ENCODE measurements around the gene ELP6.
"Not testable (repeated sequence)": the region's sequence is repeated elsewhere in the genome, so short reads cannot be mapped to it uniquely, and the experiment has no call there.

ELP6 gene

GRCh38 chr3:47505267-47505666 is 8.2 kb downstream of the ELP6 start:
- not testable (repeated sequence) for DNase-seq

GRCh38 chr3:47504113-47504512 is 9.4 kb downstream of the ELP6 start:
- no peak for DNase-seq

DNA sequence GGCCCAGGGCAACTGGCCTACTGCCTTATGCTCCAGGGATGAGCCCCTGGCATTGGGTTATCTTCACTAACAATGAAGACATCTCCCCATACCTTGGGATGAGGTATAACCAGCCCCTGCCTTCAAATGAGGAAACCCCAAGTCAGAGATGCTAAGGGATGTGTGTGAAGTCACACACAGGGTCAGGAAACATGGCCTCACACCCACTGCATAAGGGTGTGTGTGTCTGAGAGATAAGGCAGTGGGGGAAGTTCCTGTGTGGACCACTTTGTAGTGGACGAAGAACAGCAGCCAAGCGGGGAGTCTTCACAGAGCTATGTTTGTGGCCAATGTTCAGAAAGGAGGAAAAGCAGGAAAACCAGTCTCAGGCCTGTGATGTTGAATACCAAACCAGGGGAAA is 10.5 kb downstream of the ELP6 start:
- no peak for DNase-seq

DNA sequence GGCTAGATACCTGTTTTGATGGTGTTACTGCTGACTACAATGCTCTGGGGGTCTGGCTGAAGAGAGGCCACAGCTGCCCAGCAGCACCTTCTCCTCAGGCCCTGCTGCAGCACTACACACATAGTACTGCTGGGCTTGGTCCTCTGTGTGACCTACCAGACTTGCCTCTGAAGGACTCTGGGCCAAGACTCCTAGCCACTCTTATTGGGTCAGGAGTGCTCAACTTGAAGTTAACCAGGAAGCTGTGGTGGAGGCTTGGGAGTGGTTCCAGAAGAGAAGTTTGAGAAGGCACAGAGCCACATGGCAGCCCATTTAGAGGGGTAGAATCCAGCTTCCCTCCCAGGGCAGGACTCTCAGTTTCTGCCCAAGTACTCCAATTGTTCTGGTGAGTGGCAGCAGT is 16.6 kb downstream of the ELP6 start:
- no peak for DNase-seq

GRCh38 chr3:47495886-47496285 is 17.6 kb downstream of the ELP6 start:
- DNase-seq = no peak

GRCh38 chr3:47495111-47495510 is 18.4 kb downstream of the ELP6 start:
- no peak for DNase-seq

DNA sequence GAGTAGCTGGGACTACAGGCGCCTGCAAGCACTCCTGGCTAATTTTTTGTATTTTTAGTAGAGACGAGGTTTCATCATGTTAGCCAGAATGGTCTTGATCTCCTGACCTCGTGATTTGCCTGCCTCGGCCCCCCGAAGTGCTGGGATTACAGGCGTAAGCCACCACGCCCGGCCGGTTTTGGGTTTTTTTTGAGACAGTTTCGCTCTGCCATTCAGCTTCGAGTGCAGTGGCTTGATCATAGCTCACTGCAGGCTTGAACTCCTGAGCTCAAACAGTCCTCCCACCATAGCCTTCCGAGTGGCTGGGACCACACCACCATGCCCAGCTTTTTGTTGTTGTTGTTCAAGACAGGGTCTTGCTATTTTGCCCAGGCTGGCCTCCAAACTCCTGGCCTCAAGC is 21.7 kb downstream of the ELP6 start:
- no peak for DNase-seq

- DNase-seq = no peak
Measured at GRCh38 chr3:47491186-47491585, 22.3 kb downstream of the ELP6 start.

DNA sequence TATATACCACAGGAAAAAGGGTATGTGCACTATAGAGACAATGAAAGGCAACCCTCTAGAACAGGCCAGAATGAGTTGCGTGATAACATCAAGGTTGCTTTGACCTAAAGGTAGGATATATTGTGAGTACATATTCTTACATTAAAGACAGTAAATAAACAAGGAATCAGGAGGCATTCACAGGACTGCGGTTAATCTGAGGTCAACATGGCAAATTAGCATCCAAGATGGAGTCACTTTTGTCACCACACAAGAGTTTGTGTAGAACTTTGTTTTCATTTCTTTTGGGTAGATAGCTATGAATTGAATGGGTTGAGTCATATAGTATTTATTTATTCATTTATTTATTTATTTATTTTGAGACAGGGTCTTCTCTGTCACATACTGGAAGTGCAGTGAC is 26.2 kb downstream of the ELP6 start:
- no peak for DNase-seq

- DNase-seq = no peak
Measured at GRCh38 chr3:47485812-47486211, 27.7 kb downstream of the ELP6 start.

GRCh38 chr3:47482366-47482765 is 31.1 kb downstream of the ELP6 start:
- DNase-seq = no peak

- not testable (repeated sequence) for DNase-seq
Measured at GRCh38 chr3:47481763-47482162, 31.7 kb downstream of the ELP6 start.

DNA sequence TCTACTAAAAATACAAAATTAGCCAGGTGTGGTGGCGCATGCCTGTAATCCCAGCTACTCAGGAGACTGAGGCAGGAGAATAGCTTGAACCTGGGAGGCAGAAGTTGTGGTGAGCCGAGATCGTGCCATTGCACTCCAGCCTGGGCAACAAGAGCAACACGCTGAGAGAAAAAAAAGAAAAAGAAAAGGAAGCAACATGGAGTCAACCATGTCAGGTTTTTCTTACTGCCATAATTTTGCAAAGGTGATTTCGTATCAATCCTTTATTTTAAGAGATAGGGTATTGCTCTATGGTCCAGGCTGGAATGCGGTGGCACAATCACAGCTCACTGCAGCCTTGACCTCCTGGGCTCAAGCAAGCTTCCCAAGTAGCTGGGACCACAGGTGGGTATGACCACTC is 33.2 kb downstream of the ELP6 start:
- not testable (repeated sequence) for DNase-seq

DNA sequence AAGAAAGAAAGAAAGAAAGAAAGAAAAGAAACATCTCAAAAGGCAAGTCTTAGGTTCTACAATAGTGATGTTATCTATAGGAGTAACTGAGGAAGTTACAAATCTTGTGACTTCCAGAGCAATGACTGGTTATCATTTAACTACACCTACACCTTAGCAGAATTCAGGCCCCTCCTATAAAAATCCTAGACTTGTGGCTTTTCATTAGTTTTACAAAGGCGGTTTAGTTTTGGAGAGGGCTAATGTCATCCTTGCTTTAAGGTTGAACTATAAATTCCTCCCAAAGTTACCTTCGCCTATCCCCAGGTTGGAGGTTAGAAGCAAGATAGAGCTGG is 33.7 kb downstream of the ELP6 start:
- no peak for DNase-seq

- no peak for DNase-seq
Measured at GRCh38 chr3:47478022-47478421, 35.5 kb downstream of the ELP6 start.

- no peak for DNase-seq
Measured at GRCh38 chr3:47476644-47477199, 36.8 kb downstream of the ELP6 start.

DNA sequence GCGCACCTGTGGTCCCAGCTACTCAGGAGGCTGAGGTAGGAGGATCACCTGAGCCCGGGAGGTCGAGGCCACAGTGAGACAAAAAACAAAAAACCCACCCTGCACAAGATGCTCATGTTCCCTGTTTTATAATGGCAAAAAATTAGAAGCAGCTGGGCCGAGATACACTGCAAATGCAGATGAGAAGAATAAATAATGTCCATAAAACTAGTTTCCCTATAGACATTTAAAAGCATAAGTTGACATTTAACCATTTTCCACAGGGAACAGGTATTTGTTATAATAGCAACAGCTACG is 37.2 kb downstream of the ELP6 start:
- no peak for DNase-seq

DNA sequence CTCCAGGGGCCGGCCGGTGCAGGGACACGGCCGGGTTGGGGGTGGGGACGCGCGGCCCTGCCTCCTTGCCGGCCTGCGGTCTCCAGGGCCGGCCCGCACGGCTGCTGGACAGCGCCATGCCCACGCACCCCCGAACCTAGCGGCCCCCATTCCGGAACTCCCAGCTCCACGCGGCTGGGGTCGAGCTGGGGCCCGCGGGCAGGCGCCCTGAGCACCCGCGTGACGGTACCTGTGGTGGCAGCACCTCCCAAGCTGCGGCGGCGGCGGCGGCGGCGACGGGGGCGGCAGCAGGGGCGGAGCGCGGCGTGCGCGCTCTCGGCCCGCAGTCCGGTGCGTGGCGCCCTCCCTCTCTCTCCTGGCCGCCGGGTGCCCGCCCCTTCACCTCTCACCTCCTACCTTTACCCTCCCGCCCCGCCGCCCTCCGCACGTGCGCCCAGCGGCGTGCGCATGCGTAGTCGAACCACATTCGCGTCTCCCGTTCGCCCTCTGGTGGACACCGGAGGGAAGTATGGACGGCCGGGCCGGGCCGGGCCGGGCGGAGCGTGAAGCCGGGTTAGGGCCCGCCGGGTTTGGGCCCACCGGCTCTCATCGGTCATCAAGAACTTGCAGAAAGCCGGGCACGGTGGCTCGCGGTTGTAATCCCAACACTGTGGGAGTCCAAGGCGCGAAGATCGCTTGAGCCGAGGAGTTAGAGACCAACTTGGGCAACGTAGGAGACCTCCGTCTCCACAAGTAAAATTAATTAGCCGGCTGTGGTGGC is 37.8 kb downstream of the ELP6 start, which contains the start of gene SCAP:
TSS of gene SCAP (minus strand) at position 372 of the 760 bp plus-strand sequence. CDS start 32,948 bp downstream, outside the sequence.
- peak; percentile 92 to 96 (median 94) for DNase-seq

GRCh38 chr3:47475029-47475569 is 38.4 kb downstream of the ELP6 start:
- DNase-seq = no peak

DNA sequence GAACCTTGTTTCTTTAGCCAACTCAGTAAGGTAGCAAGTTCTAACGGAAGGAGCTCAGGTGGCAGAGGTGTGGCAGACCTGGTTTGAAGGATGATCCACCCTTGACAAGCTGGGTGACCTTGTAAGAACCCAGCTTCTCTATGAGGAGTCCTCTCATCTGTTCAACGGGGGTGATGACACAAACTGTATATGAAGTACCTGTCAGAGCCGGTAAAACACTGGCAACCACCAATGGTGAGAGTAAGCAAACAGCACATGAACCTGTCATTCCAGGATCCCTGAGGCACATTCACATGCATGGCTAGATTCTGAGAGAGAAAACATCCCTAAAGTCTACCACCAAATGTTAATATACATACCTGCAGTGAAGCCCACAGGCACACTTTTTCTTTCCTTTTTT is 40.1 kb downstream of the ELP6 start:
- no peak for DNase-seq

DNA sequence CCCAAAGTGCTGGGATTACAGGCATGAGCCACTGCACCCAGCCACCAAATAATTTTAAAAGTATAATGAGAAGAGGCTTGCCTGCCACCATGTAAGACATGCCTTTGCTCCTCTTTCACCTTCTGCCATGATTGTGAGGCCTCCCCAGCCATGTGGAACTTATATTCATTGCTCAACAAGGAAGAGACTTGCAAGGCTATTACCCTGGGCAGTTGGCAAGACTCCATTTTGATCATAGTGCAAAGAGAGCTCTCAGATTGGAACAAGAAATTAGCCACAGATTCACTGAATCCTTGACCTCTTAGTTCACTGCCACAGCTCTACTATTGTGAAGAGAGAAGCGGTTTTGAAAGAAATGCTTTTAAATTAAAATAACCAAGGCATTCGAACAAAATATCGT is 43.9 kb downstream of the ELP6 start:
- no peak for DNase-seq

DNA sequence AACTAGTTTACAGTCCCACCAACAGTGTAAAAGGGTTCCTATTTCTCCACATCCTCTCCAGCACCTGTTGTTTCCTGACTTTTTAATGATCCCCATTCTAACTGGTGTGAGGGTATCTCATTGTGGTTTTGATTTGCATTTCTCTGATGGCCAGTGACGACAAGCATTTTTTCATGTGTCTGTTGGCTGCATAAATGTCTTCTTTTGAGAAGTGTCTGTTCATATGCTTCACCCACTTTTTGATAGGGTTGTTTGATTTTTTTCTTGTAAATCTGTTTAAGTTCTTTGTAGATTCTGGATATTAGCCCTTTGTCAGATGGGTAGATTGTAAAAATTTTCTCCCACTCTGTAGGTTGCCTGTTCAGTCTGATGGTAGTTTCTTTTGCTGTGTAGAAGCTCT is 45.2 kb downstream of the ELP6 start:
- DNase-seq = not testable (repeated sequence)

GRCh38 chr3:47464588-47464987 is 48.9 kb downstream of the ELP6 start:
- DNase-seq = no peak

DNA sequence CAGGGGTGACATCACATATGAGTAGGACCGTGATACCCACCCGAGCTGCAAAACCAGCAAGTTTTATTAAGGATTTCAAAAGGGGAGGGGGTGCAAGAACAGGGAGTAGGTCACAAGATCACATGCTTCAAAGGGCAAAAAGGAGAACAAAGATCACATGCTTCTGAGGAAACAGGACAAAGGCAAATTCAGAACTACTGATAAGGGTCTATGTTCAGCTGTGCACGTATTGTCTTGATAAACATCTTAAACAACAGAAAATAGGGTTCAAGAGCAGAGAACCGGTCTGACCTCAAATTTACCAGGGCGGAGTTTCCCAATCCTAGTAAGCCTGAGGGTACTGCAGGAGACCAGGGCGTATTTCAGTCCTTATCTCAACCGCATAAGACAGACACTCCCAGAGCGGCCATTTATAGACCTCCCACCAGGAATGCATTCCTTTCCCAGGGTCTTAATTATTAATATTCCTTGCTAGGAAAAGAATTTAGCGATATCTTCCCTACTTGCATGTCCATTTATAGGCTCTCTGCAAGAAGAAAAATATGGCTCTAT is 53.9 kb downstream of the ELP6 start:
- not testable (repeated sequence) for DNase-seq

GRCh38 chr3:47456984-47457383 is 56.5 kb downstream of the ELP6 start:
- no peak for DNase-seq

All from activated CD4-positive, CD25-positive, alpha-beta regulatory T cell (primary cell).